AG10803 (cell line): ENCODE results near the gene MED25.
A peak's percentile ranks its signal among the peaks of the same experiment; 100 is the strongest.

Source experiments
- DNase-seq: peaks from one replicate; pipeline ENCODE4 v3.0.0; 2010; ENCODE audit warnings: low read depth
- H3K4me3 ChIP-seq: 2 replicates; pipeline ENCODE4 v1.5.1; 2011; ENCODE audit warnings: mild to moderate bottlenecking, low read length, control low read depth
- TF ChIP-seq, protein P1 (sequence below): conservative IDR thresholded peaks from 2 replicates; pipeline ENCODE4 v1.5.1; 2011; ENCODE audit warnings: mild to moderate bottlenecking, low read length, control low read depth, inconsistent platforms

Gene MED25

DNA sequence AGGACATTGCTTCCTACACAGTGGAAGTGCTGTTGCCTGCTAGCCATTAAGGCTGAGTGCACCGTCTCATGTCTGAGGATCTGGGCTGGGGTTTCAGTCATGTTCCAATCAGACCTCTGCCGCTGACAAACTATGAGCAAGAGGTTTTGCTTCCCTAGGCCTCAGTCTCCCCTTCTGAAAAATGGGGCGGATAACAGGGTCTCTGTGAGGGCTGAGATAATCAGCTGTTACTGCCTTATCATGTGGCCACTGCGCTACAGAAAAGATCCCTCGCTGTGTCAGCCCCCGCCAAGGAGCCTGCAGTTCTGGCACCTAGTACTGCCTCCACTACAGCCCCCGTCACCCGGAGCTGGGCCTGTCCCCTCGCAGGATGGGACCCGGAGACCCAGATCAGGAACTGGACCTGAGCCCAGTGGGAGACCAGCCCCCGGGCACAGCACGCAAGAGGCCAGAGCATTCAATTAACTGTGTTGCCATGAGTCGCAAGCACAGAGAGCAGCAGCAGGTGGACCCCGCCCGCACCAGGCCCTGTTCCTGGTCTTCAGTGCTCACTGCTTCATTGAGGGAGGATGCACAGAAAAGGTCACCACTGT is 52.3 kb downstream of the MED25 start:
- TF ChIP-seq, protein P1, sequence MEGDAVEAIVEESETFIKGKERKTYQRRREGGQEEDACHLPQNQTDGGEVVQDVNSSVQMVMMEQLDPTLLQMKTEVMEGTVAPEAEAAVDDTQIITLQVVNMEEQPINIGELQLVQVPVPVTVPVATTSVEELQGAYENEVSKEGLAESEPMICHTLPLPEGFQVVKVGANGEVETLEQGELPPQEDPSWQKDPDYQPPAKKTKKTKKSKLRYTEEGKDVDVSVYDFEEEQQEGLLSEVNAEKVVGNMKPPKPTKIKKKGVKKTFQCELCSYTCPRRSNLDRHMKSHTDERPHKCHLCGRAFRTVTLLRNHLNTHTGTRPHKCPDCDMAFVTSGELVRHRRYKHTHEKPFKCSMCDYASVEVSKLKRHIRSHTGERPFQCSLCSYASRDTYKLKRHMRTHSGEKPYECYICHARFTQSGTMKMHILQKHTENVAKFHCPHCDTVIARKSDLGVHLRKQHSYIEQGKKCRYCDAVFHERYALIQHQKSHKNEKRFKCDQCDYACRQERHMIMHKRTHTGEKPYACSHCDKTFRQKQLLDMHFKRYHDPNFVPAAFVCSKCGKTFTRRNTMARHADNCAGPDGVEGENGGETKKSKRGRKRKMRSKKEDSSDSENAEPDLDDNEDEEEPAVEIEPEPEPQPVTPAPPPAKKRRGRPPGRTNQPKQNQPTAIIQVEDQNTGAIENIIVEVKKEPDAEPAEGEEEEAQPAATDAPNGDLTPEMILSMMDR = no peak
- peak overlapping the region; percentile 60 for H3K4me3 ChIP-seq
- DNase-seq = no peak

- TF ChIP-seq, protein P1 = no peak
- DNase-seq = no peak
- no peak overlapping the region for H3K4me3 ChIP-seq
Observed at GRCh38 chr19:49871349-49871985, 53.4 kb downstream of the MED25 start.

GRCh38 chr19:49872245-49873128 is 54.4 kb downstream of the MED25 start:
- no peak for DNase-seq
- TF ChIP-seq, protein P1 = no peak
- no peak overlapping the region for H3K4me3 ChIP-seq

DNA sequence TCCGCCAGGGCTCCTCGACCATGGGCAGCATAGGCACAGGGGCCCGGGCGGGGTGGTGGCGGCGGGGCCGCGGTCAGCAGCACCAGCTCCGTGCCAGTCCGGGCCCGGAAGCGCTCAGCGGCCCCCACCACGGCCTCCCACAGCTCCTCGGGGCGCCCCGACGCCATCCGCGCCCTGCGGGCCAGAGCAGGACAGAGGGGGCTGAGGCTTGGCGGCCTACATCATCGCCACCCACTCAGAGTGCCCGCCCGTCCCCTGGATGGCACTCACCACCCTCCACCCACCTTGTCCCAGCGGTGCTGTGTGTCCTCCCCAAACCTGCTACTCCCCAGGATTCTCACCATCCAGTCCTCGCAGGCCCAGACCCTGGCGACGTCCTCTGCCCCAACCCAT is 55.0 kb downstream of the MED25 start:
- TF ChIP-seq, protein P1 = no peak
- H3K4me3 ChIP-seq = no peak overlapping the region
- no peak for DNase-seq

GRCh38 chr19:49873834-49874233 is 55.7 kb downstream of the MED25 start:
- no peak overlapping the region for H3K4me3 ChIP-seq
- no peak for DNase-seq
- TF ChIP-seq, protein P1 = no peak

GRCh38 chr19:49874503-49875157 is 56.5 kb downstream of the MED25 start:
- TF ChIP-seq, protein P1 = no peak
- no peak for DNase-seq
- H3K4me3 ChIP-seq = peak overlapping the region; percentile 100
